Breast epithelium (tissue), 4 donors: ENCODE data around the gene NSMF. TPM values are rescaled to one million over a fixed set of nuclear protein-coding genes. Genes with fewer than 3 reads are reported as not detected.

Experiments used
- DNase-seq, 2 donors: peaks; one replicate each; pipeline ENCODE4 v3.0.0-alpha.2; 2019; ENCODE audit warnings: low spot score in 2 of 2
- H3K27ac ChIP-seq, 2 donors: fragments of 200-600 bp; sonication (generic) in 1 of 2; one replicate each; pipeline ENCODE4 v1.5.1; 2016 to 2019; ENCODE audit warnings: mild to moderate bottlenecking in 1 of 2
- H3K27me3 ChIP-seq, 2 donors: fragments of 200-600 bp; sonication (generic) in 1 of 2; one replicate each; pipeline versions ENCODE4 v1.5.1 to v1.6.0; 2017 to 2019; ENCODE audit warnings: control low read depth in 1 of 2, mild to moderate bottlenecking in 1 of 2
- H3K36me3 ChIP-seq: fragments of 200-600 bp; one replicate; pipeline ENCODE4 v1.5.1; 2019
- H3K4me1 ChIP-seq, 2 donors: fragments of 200-600 bp; sonication (generic); one replicate each; pipeline ENCODE4 v1.5.1; 2016 to 2019; ENCODE audit warnings: control low read depth in 1 of 2
- H3K4me3 ChIP-seq, 3 donors: fragments of 200-600 bp; sonication (generic); 1 replicate in 2 of 3; 2 replicates in 1 of 3; pipeline ENCODE4 v1.5.1; 2016 to 2019; ENCODE audit warnings: mild to moderate bottlenecking in 3 of 3, moderate library complexity in 2 of 3
- H3K9me3 ChIP-seq, 2 donors: fragments of 200-600 bp; sonication (generic) in 1 of 2; one replicate each; pipeline ENCODE4 v1.5.1; 2016 to 2019; ENCODE audit warnings: control low read depth in 1 of 2
- CTCF ChIP-seq, 3 donors: fragments of 450-650 bp; IDR thresholded peaks; one replicate each; pipeline ENCODE4 v1.5.1; 2016 to 2017; ENCODE audit warnings: antibody characterized with exemption in 3 of 3, mild to moderate bottlenecking in 3 of 3, moderate library complexity in 3 of 3
- POLR2A ChIP-seq: fragments of 450-650 bp; IDR thresholded peaks from one replicate; pipeline ENCODE4 v1.6.1; 2016; ENCODE audit warnings: antibody characterized with exemption, mild to moderate bottlenecking, moderate library complexity
- POLR2AphosphoS5 ChIP-seq, 3 donors: sonication (generic); formaldehyde crosslinking; IDR thresholded peaks; one replicate each; pipeline ENCODE4 v1.6.1; 2017; ENCODE audit warnings: antibody characterized with exemption in 3 of 3
- intact Hi-C: fragments of 100-400 bp; cut with DNase I; formaldehyde crosslinking; loops from one replicate; pipeline ENCODE4 v1.15.1; 2023; ENCODE audit warnings: low total_unique reads
- total RNA-seq, 3 donors: library from RNA; depleted of rRNA; stranded (reverse); fragments of >200 nt; gene quantifications; one replicate each; pipeline ENCODE4 v1.1.0, GENCODE V29; 2016

The NSMF gene
- total RNA-seq, 3 donors from 2014 or later: 30.9 to 38.4 (median 37.4) TPM

- intact Hi-C loops: no loop called here
- Histone ChIP-seq H3K27ac (no peak overlapping the region), H3K27me3 (no peaks in the 10 kb centered on the region), H3K4me3 (no peak overlapping the region), H3K4me1 (peaks cover 4 to 10% of the 10 kb centered on the region in 2 donors), H3K36me3 (no peaks in the 10 kb centered on the region), H3K9me3 (no peaks in the 10 kb centered on the region)
- DNase-seq: no peak
- TF ChIP-seq CTCF (IDR thresholded peaks at IDR 0.05) (no peak), POLR2A (no peak), POLR2AphosphoS5 (IDR thresholded peaks at IDR 0.05) (no peak)
These were observed 9.1 kb downstream of the NSMF start for GRCh38 chr9:137449931-137450538.

- no peak for DNase-seq
- intact Hi-C loops: no loop called here
- Histone ChIP-seq H3K4me3 (no peak overlapping the region), H3K9me3 (no peaks in the 10 kb centered on the region), H3K36me3 (no peaks in the 10 kb centered on the region), H3K4me1 (peaks cover 4 to 10% of the 10 kb centered on the region in 2 donors), H3K27ac (no peak overlapping the region), H3K27me3 (no peaks in the 10 kb centered on the region)
- TF ChIP-seq POLR2A: no peak
- no peak for TF ChIP-seq CTCF (IDR thresholded peaks at IDR 0.05)
- TF ChIP-seq POLR2AphosphoS5 (IDR thresholded peaks at IDR 0.05): no peak
These were observed 9.9 kb downstream of the NSMF start for GRCh38 chr9:137449081-137449844.

- DNase-seq: no peak
- Histone ChIP-seq H3K36me3 (no peaks in the 10 kb centered on the region), H3K9me3 (no peaks in the 10 kb centered on the region), H3K4me1 (peaks cover 4 to 10% of the 10 kb centered on the region in 2 donors), H3K27ac (no peak overlapping the region), H3K27me3 (no peaks in the 10 kb centered on the region), H3K4me3 (no peak overlapping the region)
- intact Hi-C loops: no loop called here
- no peak for TF ChIP-seq POLR2AphosphoS5 (IDR thresholded peaks at IDR 0.05)
- no peak for TF ChIP-seq CTCF (IDR thresholded peaks at IDR 0.05)
- TF ChIP-seq POLR2A: no peak
These were observed 10.6 kb downstream of the NSMF start for GRCh38 chr9:137448602-137448962.

GRCh38 chr9:137447722-137448601, 11.2 kb downstream of the NSMF start:
- Histone ChIP-seq H3K4me1 (peaks cover 4 to 10% of the 10 kb centered on the region in 2 donors), H3K27ac (no peak overlapping the region), H3K4me3 (no peak overlapping the region), H3K9me3 (no peaks in the 10 kb centered on the region), H3K36me3 (no peaks in the 10 kb centered on the region), H3K27me3 (no peaks in the 10 kb centered on the region)
- intact Hi-C loops: no loop called here
- TF ChIP-seq POLR2AphosphoS5 (IDR thresholded peaks at IDR 0.05): no peak
- TF ChIP-seq POLR2A: no peak
- TF ChIP-seq CTCF (IDR thresholded peaks at IDR 0.05): no peak
- no peak for DNase-seq
